Endothelial cell of umbilical vein (primary cell): Measurements from ENCODE around the gene ADGRB2. TPM values are rescaled to one million over a fixed set of nuclear protein-coding genes. Genes with fewer than 3 reads are reported as not detected.

ENCODE experiments used
- BruUV-seq: library from RNA; stranded (reverse); fragments of 400-500 nt; replicated peaks from 2 replicates; lab custom pipeline; 2021; lab: Mats Ljungman, UMichigan
- CTCF ChIA-PET: fragments of 300-600, 350-600 bp; sonication (Branson Sonifier 250); formaldehyde crosslinking; loops from one replicate; lab custom pipeline; 2021; ENCODE audit warnings: antibody characterized with exemption, inconsistent platforms; lab: Charles Lee
- POLR2A ChIA-PET: fragments of 300-600, 350-600 bp; sonication (Branson Sonifier 250); formaldehyde crosslinking; loops from one replicate; lab custom pipeline; 2021; ENCODE audit warnings: antibody characterized with exemption, inconsistent platforms; lab: Charles Lee
- DNase-seq: peaks from one replicate; pipeline ENCODE4 v3.0.0-alpha.2; 2011; ENCODE audit warnings: low read depth, low spot score
- FAIRE-seq: peaks from 2 replicates; lab custom pipeline; 2011; peaks lifted over from hg19 to GRCh38; lab: Jason Lieb, UNC
- H2AFZ ChIP-seq: 2 replicates; pipeline ENCODE4 v1.6.0; 2012; ENCODE audit warnings: low read depth, low read length, control low read depth, inconsistent platforms
- H3K27ac ChIP-seq: 2 replicates; pipeline ENCODE4 v1.5.1; 2011; ENCODE audit warnings: low read depth, mild to moderate bottlenecking, control low read depth, low read length, moderate library complexity; ENCODE audit not compliant: insufficient read depth
- H3K27me3 ChIP-seq, 2 experiments: 2 replicates each; pipeline versions ENCODE4 v1.6.0 to v1.6.1; 2011; ENCODE audit warnings: low read length in 2 of 2, mixed read lengths in 1 of 2; ENCODE audit not compliant: control insufficient read depth in 2 of 2, insufficient read depth in 2 of 2
- H3K36me3 ChIP-seq, 2 experiments: 2 replicates in 1 of 2; 3 replicates in 1 of 2; pipeline ENCODE4 v1.5.1; 2011; ENCODE audit warnings: low read length in 2 of 2, mild to moderate bottlenecking in 1 of 2, moderate library complexity in 1 of 2; ENCODE audit not compliant: control insufficient read depth in 2 of 2, insufficient read depth in 2 of 2; ENCODE audit errors: extremely low read depth in 1 of 2
- H3K4me1 ChIP-seq: 3 replicates; pipeline ENCODE4 v1.5.1; 2011; ENCODE audit warnings: mild to moderate bottlenecking, low read length; ENCODE audit not compliant: control insufficient read depth, insufficient read depth; ENCODE audit errors: extremely low read depth
- H3K4me2 ChIP-seq: 2 replicates; pipeline ENCODE4 v1.6.1; 2011; ENCODE audit warnings: low read length, control low read depth, mixed read lengths; ENCODE audit not compliant: insufficient read depth
- H3K4me3 ChIP-seq, 3 experiments: fragments of 200-600 bp in 1 of 3; sonication (generic), shearing (Covaris generic) in 1 of 3; replicated peaks in 1 of 3; 2 replicates each; pipeline ENCODE4 v1.5.1; 2011 to 2016; ENCODE audit warnings: control low read depth in 3 of 3, low read length in 3 of 3, mild to moderate bottlenecking in 2 of 3, inconsistent platforms in 1 of 3, low read depth in 1 of 3, moderate library complexity in 1 of 3; ENCODE audit not compliant: insufficient read depth in 1 of 3
- H3K79me2 ChIP-seq: 2 replicates; pipeline ENCODE4 v1.6.0; 2012; ENCODE audit warnings: low read length, inconsistent platforms; ENCODE audit not compliant: control insufficient read depth, insufficient read depth
- H3K9ac ChIP-seq: replicated peaks from 2 replicates; pipeline ENCODE3; 2011; ENCODE audit warnings: low read length, control low read depth; ENCODE audit not compliant: insufficient read depth; ENCODE audit errors: extremely low read depth
- H3K9me1 ChIP-seq: replicated peaks from 3 replicates; pipeline ENCODE4 v1.6.0; 2011; ENCODE audit warnings: mild to moderate bottlenecking, low read length; ENCODE audit not compliant: control insufficient read depth, insufficient read depth; ENCODE audit errors: extremely low read depth
- H3K9me3 ChIP-seq: replicated peaks from 2 replicates; pipeline ENCODE4 v1.5.1; 2012; ENCODE audit warnings: low read length, inconsistent platforms; ENCODE audit not compliant: control insufficient read depth, insufficient read depth
- H4K20me1 ChIP-seq: replicated peaks from 2 replicates; pipeline ENCODE3; 2011; ENCODE audit warnings: mild to moderate bottlenecking, low read length; ENCODE audit not compliant: control insufficient read depth, insufficient read depth; ENCODE audit errors: extremely low read depth
- CTCF ChIP-seq, 2 donors: IDR thresholded peaks; 1 replicate in 1 of 2; 2 replicates in 1 of 2; pipeline ENCODE4 v1.5.1; 2011; ENCODE audit warnings: low read length in 2 of 2, mild to moderate bottlenecking in 2 of 2, moderate library complexity in 2 of 2, control low read depth in 1 of 2, inconsistent platforms in 1 of 2, low read depth in 1 of 2; ENCODE audit not compliant: insufficient read depth in 1 of 2; ENCODE audit errors: extremely low read depth in 1 of 2
- GATA2 ChIP-seq: IDR thresholded peaks from 2 replicates; pipeline ENCODE4 v1.7.0; 2011; ENCODE audit warnings: low read depth, mild to moderate bottlenecking, moderate library complexity, mixed read lengths, low read length; ENCODE audit not compliant: insufficient read length, insufficient read depth
- JUN ChIP-seq: IDR thresholded peaks from 2 replicates; pipeline ENCODE4 v1.6.1; 2011; ENCODE audit warnings: borderline replicate concordance, low read depth; ENCODE audit not compliant: insufficient read length, insufficient read depth
- MAX ChIP-seq: IDR thresholded peaks from 2 replicates; pipeline ENCODE4 v1.6.1; 2011; ENCODE audit not compliant: insufficient read depth, insufficient read length
- MYC ChIP-seq: IDR thresholded peaks from one replicate; pipeline ENCODE4 v1.6.1; 2011; ENCODE audit warnings: mild to moderate bottlenecking, low read depth, low read length
- POLR2A ChIP-seq: IDR thresholded peaks from 2 replicates; pipeline ENCODE4 v1.6.1; 2012; ENCODE audit warnings: low read depth, mild to moderate bottlenecking, control low read depth, low read length
- dilution Hi-C: fragments of 300-500 bp; cut with MboI; formaldehyde crosslinking; loops from one replicate; pipeline ENCODE4 v1.15.0; 2019; ENCODE audit warnings: low sequenced_read_pairs; ENCODE audit not compliant: extremely low pct_ligation_motif_present
- intact Hi-C: fragments of 100-400 bp; cut with micrococcal nuclease; formaldehyde crosslinking; loops from one replicate; pipeline ENCODE4 v1.10.0; 2022
- polyA plus RNA-seq, 4 experiments: library from polyadenylated mRNA; depleted of rRNA in 3 of 4; stranded (reverse) in 3 of 4; unstranded in 1 of 4; fragments of >200 nt; gene quantifications; 2 replicates each; pipeline versions ENCODE4 v1.2.1 to v1.2.3, GENCODE V29; 2011 to 2012; ENCODE audit warnings: missing spikeins in 1 of 4
- total RNA-seq: library from RNA; stranded (reverse); gene quantifications from 2 replicates; pipeline ENCODE4 v1.2.3, GENCODE V29; 2021

Gene ADGRB2
- total and polyA plus RNA-seq, 2 donors (not counting 3 experiments of a cell fraction or from before 2014, with no cell fraction given) = 1.3 to 1.5 TPM

GRCh38 chr1:31754397-31754796, 9.7 kb downstream of the ADGRB2 start:
- Histone ChIP-seq H3K9me3 (no peaks in the 10 kb centered on the region), H3K36me3 (no peaks in the 10 kb centered on the region), H3K79me2 (no peaks in the 10 kb centered on the region), H3K9me1 (no peaks in the 10 kb centered on the region), H3K4me1 (no peaks in the 10 kb centered on the region), H4K20me1 (no peaks in the 10 kb centered on the region), H3K9ac (no peak overlapping the region), H3K27ac (no peak overlapping the region), H2AFZ (no peak overlapping the region), H3K27me3 (peaks cover 0 to 4% of the 10 kb centered on the region in 2 experiments), H3K4me2 (no peak overlapping the region), H3K4me3 (no peak overlapping the region)
- intact Hi-C loops (no loop called here), dilution Hi-C loops (no loop called here)
- DNase-seq (no peak), FAIRE-seq (no peak)
- ChIA-PET POLR2A (no interaction called here), CTCF (interaction anchor here (1.1 kb wide), 2 partner anchors 8 to 9 kb away, joined by 3 to 5 read pairs; no protein-coding TSS in a partner anchor)
- TF ChIP-seq CTCF (IDR thresholded peaks at IDR 0.05; ENCODE audit: extremely low read depth in 1 of 2, insufficient read depth in 1 of 2, low read depth in 1 of 2, low read length in 2 of 2) (no peak), POLR2A (no peak), MAX (no peak), JUN (no peak), GATA2 (no peak), MYC (no peak)
- BruUV-seq = no TSS peak
